ENCODE results near the gene BAD.

- TF ChIP-seq CTCF (IDR thresholded peaks at IDR 0.05) (no peak), POLR2A (IDR thresholded peaks at IDR 0.05) (no peak), POLR2AphosphoS5 (IDR thresholded peaks at IDR 0.05) (no peak), EP300 (IDR thresholded peaks at IDR 0.05) (no peak)
Observed at GRCh38 chr11:64232182-64232966, 52.1 kb downstream of the BAD start.

Measured in stomach (tissue), 4 donors.